Activated naive CD8-positive, alpha-beta T cell treated with anti-CD3 and anti-CD28 coated beads for 36 hours (primary cell): Measurements from ENCODE around the gene ZNRF3. TPM values are rescaled to one million over a fixed set of nuclear protein-coding genes. Genes with fewer than 3 reads are reported as not detected.

Source experiments
- DNase-seq: peaks from one replicate; pipeline ENCODE4 v3.0.0; 2021
- H3K27ac Mint-ChIP-seq: one replicate; pipeline ENCODE4 v1.8.0; 2022; ENCODE audit warnings: mild to moderate bottlenecking, moderate library complexity, mixed read lengths
- H3K27me3 Mint-ChIP-seq: one replicate; pipeline ENCODE4 v1.8.0; 2022; ENCODE audit warnings: mild to moderate bottlenecking, mixed read lengths
- H3K36me3 Mint-ChIP-seq: one replicate; pipeline ENCODE4 v1.8.0; 2021; ENCODE audit warnings: mild to moderate bottlenecking, mixed read lengths
- H3K4me1 Mint-ChIP-seq: one replicate; pipeline ENCODE4 v1.8.0; 2021; ENCODE audit warnings: mixed read lengths
- H3K4me3 Mint-ChIP-seq: one replicate; pipeline ENCODE4 v1.8.0; 2022; ENCODE audit warnings: mild to moderate bottlenecking, moderate library complexity, mixed read lengths
- H3K9me3 Mint-ChIP-seq: one replicate; pipeline ENCODE4 v1.8.0; 2022; ENCODE audit warnings: mixed read lengths
- total RNA-seq, 2 experiments: library from RNA; stranded (reverse); gene quantifications; one replicate each; pipeline ENCODE4 v1.2.3, GENCODE V29; 2021

The ZNRF3 gene
- total RNA-seq, 2 experiments from 2014 or later, result 2.2 to 2.4 TPM

DNA sequence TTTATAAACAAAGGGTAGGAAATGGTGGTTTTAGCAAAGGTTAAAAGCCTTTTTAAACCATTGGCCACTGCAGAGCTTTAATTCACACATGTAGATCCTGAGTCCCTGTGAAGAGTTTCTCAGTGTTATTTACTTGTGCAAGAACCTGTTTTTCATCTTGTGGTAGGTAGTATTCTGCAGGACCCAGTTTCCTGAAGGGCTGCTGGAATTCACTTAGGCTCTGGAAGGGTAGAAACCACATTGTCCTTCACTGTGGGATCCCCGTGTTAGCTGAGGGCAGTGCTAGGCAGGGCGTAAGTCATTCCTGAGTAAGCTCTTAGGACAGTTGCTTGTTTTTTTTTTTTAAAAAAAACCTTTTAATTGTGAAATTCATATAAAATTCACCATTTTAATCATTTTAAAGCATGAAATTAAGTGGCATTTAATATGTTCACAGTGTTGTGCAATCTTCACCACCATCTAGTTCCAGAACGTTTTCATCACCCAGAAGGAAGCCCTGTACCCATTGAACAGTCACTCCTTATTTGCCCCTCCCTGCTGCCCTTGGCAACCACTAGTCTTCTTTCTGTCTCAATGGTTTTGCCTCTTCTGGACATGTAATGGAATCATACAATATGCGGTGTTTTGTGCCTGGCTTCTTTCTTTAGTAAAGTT is 100.5 kb downstream of the ZNRF3 start:
- Mint-ChIP-seq H3K4me3 (no peak overlapping the region), H3K27me3 (peaks cover 42% of the 10 kb centered on the region), H3K27ac (no peak overlapping the region), H3K4me1 (no peaks in the 10 kb centered on the region), H3K36me3 (peaks cover 7% of the 10 kb centered on the region), H3K9me3 (no peaks in the 10 kb centered on the region)
- no peak for DNase-seq

DNA sequence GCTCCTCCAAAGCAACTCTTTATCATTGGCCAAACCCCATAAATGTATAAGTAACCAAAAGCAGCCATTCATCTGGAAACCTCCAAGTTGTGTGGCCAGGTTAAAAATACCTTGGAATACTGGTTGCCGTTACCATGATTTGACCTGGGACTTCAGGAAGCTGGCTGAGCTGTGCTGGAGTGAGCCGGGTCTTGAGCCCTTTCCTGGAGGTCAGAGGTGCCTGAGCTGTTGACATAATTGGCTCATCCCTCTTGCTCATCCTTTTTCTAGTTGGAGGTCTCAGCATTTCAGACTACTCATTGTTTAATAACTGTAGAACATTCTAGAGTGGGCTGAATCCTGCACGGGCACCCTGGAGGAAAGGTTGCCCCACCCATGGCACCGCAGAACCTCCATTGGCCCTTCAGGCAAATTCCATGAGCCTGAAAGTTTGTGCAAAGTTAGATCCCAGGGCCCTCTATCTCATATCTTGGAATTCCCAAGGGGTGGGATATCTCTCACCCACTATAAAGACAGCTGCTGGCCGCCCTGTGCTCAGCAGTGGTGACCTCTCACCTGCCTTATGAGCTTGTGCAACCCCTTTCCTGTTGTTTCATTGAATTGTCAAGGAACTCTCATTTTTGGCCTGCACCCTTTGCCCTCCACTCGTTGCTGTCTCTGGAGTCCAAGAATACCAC is 101.2 kb downstream of the ZNRF3 start:
- H3K9me3 Mint-ChIP-seq, result no peaks in the 10 kb centered on the region
- peaks cover 5% of the 10 kb centered on the region for H3K4me1 Mint-ChIP-seq
- no peak overlapping the region for H3K27ac Mint-ChIP-seq
- peaks cover 7% of the 10 kb centered on the region for H3K36me3 Mint-ChIP-seq
- H3K4me3 Mint-ChIP-seq, result no peak overlapping the region
- DNase-seq, result no peak
- peaks cover 35% of the 10 kb centered on the region for H3K27me3 Mint-ChIP-seq

DNA sequence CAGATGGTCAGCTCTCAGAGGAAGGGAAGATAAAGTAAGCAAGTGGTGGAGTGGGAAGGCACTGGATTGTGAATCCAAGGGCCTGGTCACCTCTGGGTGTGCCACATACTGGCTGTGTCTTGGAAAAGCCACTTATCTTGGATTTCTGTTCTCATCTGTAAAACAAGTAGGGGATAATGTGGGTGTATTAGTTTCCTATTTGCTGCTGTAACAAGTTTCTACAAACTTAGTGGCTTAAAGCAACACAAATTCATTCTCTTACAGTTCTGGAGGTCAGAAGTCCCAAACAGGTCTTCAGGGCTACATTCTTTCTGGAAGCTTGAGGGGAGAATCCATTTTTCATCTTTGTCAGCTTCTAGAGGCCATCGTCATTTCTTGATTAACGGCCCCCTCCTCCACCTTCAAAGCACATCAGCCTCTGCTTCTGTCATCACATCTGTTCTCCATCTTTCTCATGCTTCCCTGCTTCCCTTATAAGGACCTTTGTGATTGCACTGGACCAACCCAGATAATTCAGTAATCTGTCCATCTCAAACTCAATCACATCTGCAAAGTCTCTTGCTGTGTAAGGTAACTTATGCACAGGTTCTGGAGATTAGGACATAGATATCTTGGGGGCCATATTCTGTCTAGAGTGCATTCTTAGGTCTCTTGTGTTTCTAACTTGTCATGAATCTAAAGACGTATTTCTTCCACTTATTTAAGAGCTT is 102.4 kb downstream of the ZNRF3 start:
- H3K27ac Mint-ChIP-seq, result no peak overlapping the region
- H3K9me3 Mint-ChIP-seq, result no peaks in the 10 kb centered on the region
- H3K27me3 Mint-ChIP-seq, result peaks cover 29% of the 10 kb centered on the region
- no peak for DNase-seq
- H3K4me3 Mint-ChIP-seq, result no peak overlapping the region
- H3K36me3 Mint-ChIP-seq, result peaks cover 10% of the 10 kb centered on the region
- peaks cover 5% of the 10 kb centered on the region for H3K4me1 Mint-ChIP-seq

DNA sequence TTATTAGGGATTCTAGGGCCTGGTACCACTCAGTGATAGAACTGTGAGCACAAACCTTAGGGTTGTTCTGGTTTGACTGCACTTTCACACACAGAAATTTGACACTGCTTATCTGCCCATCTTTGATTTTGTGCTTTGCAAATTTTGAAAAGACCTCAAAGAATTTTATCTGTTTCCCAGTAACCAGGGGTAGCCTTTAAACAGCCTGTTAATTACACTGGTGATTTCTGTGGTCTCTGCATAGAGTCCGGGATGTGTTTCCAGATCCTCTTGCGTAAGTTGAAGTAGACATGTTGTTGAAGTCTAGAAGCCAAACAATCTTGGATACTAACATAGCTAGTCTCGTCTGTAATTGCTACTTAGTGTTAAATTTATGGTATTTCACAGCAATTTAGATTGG is 103.0 kb downstream of the ZNRF3 start:
- Mint-ChIP-seq H3K4me1 (peaks cover 5% of the 10 kb centered on the region), H3K27ac (no peak overlapping the region), H3K4me3 (no peak overlapping the region), H3K36me3 (peaks cover 10% of the 10 kb centered on the region), H3K27me3 (peaks cover 25% of the 10 kb centered on the region), H3K9me3 (no peaks in the 10 kb centered on the region)
- no peak for DNase-seq

DNA sequence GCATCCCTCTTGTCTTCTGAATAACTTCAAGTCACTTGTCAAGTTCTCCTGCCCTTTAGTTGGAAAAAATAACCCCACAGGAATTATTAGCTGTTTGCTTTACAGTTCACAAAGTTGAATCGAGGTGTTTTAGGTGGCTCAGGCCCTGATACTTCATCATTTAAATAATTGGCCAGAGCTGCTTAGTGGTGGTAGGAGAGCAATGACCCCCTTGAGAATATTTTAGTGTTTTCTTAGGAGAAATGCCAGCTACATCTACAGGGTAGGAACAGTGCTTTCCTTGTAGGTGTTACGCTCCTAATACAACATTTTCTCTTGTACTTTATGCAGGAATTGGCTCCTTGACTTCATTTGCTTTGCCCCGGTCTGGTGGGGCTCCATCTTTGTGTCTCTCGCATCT is 105.1 kb downstream of the ZNRF3 start:
- H3K4me1 Mint-ChIP-seq, result peaks cover 5% of the 10 kb centered on the region
- no peak for DNase-seq
- H3K27ac Mint-ChIP-seq, result no peak overlapping the region
- H3K27me3 Mint-ChIP-seq, result peaks cover 19% of the 10 kb centered on the region
- H3K4me3 Mint-ChIP-seq, result no peak overlapping the region
- no peaks in the 10 kb centered on the region for H3K9me3 Mint-ChIP-seq
- H3K36me3 Mint-ChIP-seq, result peaks cover 13% of the 10 kb centered on the region

DNA sequence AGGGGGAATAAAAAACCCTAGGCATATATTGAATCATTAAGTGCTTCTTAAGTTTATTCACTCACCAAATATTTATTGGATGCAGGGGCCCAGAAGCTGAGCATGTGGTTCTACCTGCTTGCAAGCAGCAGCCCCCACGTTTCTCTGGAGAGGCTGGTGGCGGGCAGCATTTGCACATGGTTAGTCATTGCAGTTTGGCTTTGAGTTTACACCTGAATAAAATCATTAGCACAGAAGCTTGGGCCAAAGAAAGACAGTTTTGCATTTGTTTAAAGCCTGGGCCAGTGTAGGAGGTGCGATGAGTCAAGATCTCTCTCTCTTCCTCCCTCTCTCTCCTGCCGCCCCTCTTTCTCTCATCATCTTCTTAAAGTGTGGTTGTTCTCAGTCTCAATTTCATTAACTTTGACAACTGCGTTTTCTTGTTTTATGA is 105.7 kb downstream of the ZNRF3 start:
- no peak overlapping the region for H3K27ac Mint-ChIP-seq
- H3K27me3 Mint-ChIP-seq, result peaks cover 20% of the 10 kb centered on the region
- H3K9me3 Mint-ChIP-seq, result no peaks in the 10 kb centered on the region
- no peak for DNase-seq
- peaks cover 17% of the 10 kb centered on the region for H3K36me3 Mint-ChIP-seq
- H3K4me1 Mint-ChIP-seq, result peaks cover 5% of the 10 kb centered on the region
- no peak overlapping the region for H3K4me3 Mint-ChIP-seq

DNA sequence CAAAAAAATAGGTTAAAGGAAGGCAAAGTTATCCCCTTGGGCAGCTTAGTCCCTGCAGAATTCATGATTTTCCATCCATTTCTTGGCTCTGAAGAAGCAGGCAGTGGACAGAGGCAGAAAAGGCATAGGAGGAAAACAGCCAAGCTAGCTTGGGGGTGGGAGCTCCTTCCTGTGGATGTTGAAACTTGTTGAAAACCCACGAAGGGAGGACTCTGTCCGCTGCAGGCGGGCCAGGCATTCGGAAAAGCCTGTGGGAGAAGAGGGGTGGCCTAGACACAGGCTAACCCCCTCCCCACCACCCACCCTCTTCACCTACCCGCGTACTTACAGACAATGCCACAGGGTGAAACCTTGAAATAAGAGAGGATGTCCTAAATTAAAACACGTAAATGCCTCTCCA is 106.1 kb downstream of the ZNRF3 start:
- no peak for DNase-seq
- Mint-ChIP-seq H3K4me1 (peaks cover 5% of the 10 kb centered on the region), H3K27me3 (peaks cover 19% of the 10 kb centered on the region), H3K36me3 (peaks cover 17% of the 10 kb centered on the region), H3K27ac (no peak overlapping the region), H3K9me3 (no peaks in the 10 kb centered on the region), H3K4me3 (no peak overlapping the region)

DNA sequence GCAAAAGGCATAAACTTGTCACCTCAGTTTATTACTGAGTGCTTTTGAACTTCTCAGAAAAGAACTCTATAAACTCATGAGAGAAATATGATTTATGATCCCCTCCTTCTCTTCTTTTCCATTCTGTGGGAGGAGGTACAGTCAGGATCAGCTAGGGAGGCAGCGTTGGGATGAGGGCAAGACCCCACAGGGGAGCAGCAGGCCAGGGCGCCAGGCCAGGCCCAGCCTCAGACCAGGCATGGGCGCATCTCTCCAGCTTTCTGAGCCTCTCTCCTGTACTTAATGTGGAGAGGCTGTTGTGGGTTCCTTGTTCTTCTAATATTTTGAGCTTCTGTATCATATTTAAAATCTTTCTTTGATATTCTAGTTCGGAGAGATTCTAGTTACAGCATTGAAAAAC is 106.5 kb downstream of the ZNRF3 start:
- DNase-seq, result no peak
- H3K4me3 Mint-ChIP-seq, result no peak overlapping the region
- H3K4me1 Mint-ChIP-seq, result peaks cover 5% of the 10 kb centered on the region
- no peaks in the 10 kb centered on the region for H3K9me3 Mint-ChIP-seq
- peaks cover 23% of the 10 kb centered on the region for H3K27me3 Mint-ChIP-seq
- H3K36me3 Mint-ChIP-seq, result peaks cover 17% of the 10 kb centered on the region
- H3K27ac Mint-ChIP-seq, result no peak overlapping the region

DNA sequence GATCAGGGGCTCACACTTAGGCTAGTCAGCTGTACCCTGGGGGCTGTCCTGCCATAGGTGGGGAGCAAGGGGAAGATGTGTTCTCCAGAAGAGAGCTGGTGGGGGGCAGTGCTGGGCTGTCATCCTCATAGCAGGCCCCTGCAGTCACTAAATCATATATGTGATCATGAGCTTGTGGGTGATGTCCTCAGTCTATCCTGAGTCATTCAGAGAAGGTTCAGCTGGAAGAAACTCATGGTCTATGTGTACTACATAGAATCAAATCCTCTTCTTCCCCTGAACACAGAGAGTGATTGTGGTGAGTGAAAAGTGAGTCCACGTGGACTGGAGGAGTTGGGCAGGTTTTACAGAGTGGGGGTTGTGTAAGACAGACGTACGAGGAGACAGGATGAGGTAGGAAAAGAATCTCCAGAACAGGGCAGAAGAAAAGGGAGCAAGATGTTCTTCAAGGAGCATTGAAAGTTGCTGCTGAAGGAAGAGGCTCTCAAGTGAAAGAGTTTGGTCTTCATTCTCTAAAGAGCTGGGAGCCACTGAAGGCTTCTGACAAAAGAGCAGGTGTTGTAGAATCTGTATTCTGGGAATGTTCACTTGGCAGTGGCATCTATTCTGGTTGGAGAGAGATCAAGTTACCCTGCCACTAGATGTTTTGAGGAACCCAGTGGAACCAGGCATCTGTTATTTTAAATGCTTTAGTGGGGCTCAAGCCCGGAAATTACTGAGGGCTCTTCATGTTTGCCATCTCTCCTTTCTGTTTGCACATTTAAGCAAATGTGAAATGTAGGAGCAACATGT is 109.4 kb downstream of the ZNRF3 start:
- no peak for DNase-seq
- Mint-ChIP-seq H3K4me3 (no peak overlapping the region), H3K27ac (no peak overlapping the region), H3K36me3 (peaks cover 9% of the 10 kb centered on the region), H3K4me1 (peaks cover 5% of the 10 kb centered on the region), H3K27me3 (peaks cover 17% of the 10 kb centered on the region), H3K9me3 (no peaks in the 10 kb centered on the region)

DNA sequence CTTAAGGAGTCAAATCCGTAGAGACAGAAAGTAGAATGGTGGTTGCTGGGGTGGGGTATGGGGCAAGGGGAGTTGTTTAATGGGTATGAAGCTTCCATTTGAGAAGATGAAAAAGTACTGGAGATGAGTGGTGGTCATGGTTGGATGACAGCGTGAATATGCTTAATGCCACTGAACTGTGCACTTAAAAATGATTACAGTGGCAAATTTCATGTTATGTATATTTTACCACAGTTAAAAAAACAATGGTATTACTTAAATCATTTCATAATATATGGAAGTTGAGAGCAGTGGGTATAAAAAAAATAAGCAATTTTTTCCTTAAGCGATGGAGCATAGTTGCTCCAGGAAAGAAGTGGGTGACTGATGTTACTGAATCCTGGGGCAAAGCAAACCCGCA is 111.2 kb downstream of the ZNRF3 start:
- Mint-ChIP-seq H3K27me3 (peaks cover 27% of the 10 kb centered on the region), H3K4me1 (no peaks in the 10 kb centered on the region), H3K4me3 (no peak overlapping the region), H3K36me3 (peaks cover 9% of the 10 kb centered on the region), H3K27ac (no peak overlapping the region), H3K9me3 (no peaks in the 10 kb centered on the region)
- no peak for DNase-seq

DNA sequence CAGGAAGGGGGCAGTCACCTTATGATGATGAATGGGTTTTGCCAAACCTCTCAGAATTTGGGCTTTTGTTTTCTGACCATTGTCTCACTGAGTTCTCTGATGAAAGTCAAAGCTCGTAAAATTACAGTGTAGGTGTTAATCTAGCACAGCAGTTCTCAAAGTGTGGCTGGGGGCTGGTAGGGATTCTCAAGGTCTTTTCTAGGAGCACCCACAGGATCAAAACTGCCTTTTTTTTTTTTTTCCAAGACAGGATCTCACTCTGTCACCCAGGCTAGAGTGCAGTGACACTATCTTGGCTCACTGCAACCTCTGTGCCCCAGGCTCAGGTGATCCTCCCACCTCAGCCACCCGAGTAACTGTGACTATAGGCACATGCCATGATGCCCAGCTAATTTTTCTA is 112.2 kb downstream of the ZNRF3 start:
- peaks cover 23% of the 10 kb centered on the region for H3K27me3 Mint-ChIP-seq
- H3K36me3 Mint-ChIP-seq, result peaks cover 7% of the 10 kb centered on the region
- no peak overlapping the region for H3K4me3 Mint-ChIP-seq

DNA sequence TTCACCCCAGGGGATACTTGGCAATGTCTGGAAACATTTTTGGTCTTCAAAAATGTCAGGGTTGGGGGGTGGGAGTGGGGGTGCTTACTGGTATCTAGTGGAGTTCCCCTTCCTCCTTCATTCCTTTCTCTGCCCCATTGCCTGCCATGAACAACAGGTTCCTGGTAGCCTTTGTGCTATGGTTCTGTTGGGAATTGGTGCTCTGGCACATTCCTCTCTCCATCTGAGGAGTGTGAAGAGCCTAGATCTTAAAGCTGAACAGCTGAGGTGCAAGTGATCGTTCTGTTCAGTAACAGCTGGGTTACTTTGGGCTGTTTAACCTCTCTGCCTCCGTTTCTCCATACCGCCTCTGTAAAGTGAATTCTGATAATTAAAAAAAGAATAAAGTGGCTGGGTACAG is 114.0 kb downstream of the ZNRF3 start:
- Mint-ChIP-seq H3K36me3 (peaks cover 7% of the 10 kb centered on the region), H3K4me1 (no peaks in the 10 kb centered on the region), H3K9me3 (no peaks in the 10 kb centered on the region), H3K27me3 (peaks cover 30% of the 10 kb centered on the region), H3K27ac (no peak overlapping the region), H3K4me3 (no peak overlapping the region)
- DNase-seq, result no peak

More for the DNA sequence above, 112.2 kb downstream of the ZNRF3 start:
- no peaks in the 10 kb centered on the region for H3K4me1 Mint-ChIP-seq
- H3K9me3 Mint-ChIP-seq, result no peaks in the 10 kb centered on the region
- DNase-seq, result no peak
- no peak overlapping the region for H3K27ac Mint-ChIP-seq

DNA sequence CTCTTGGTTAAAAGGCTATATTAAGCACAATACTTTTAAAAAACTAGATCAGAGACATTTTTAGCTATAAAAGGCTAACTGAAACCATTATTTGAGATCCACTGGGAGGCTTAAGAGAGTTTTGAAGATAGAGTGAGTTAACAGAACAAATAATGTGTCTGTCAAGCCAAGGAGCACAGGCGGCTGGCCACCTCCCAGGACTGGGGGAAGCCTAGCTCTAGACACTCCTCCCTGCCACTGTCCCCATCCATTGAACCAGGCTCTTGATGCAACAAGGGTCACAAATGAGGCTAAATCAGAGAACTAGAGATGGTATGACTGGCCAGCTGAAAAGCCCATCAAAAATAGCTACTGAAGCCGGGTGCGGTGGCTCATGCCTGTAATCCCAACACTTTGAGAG is 115.3 kb downstream of the ZNRF3 start:
- Mint-ChIP-seq H3K36me3 (peaks cover 2% of the 10 kb centered on the region), H3K9me3 (no peaks in the 10 kb centered on the region), H3K4me3 (no peak overlapping the region), H3K27me3 (peaks cover 37% of the 10 kb centered on the region), H3K4me1 (no peaks in the 10 kb centered on the region), H3K27ac (no peak overlapping the region)
- no peak for DNase-seq

DNA sequence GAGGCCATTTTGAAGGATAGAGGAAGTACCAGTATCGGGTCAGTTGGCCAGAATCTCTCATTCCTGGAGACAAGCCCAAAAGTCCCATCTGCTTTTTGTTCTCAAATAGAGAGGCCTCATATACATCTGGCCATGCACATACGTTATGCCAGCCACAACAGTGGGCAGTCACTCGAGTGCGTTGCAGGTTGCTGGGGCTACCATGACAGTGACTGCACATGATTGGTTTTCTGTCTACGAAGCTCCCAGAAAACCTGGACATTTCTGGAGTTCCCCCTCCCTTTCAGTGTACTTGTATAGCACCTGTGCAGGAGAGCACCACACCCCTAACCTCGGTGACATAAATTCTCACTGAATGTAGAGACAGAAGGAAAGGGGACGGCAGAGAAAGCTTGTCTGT is 116.1 kb downstream of the ZNRF3 start:
- Mint-ChIP-seq H3K4me3 (no peak overlapping the region), H3K4me1 (peaks cover 4% of the 10 kb centered on the region), H3K27ac (no peak overlapping the region), H3K36me3 (no peaks in the 10 kb centered on the region), H3K9me3 (no peaks in the 10 kb centered on the region), H3K27me3 (peaks cover 39% of the 10 kb centered on the region)
- DNase-seq, result no peak
